K562 (cell line): ENCODE data around the gene KDM2A. TPM values are rescaled to one million over a fixed set of nuclear protein-coding genes. Genes with fewer than 3 reads are reported as not detected.

Experiments
- CBX2 ChIP-seq: fragments of 200-600 bp; sonication (generic); IDR thresholded peaks from one replicate; pipeline ENCODE4 v1.6.1; 2012; ENCODE audit warnings: mild to moderate bottlenecking, low read length, inconsistent platforms; ENCODE audit not compliant: insufficient read depth, poor library complexity, severe bottlenecking
- DMBX1 ChIP-seq: fragments of 250-450 bp; sonication (Bioruptor Pico); IDR thresholded peaks from 2 replicates; pipeline ENCODE4 v1.8.0; 2022; ENCODE audit warnings: inconsistent platforms, mild to moderate bottlenecking, moderate library complexity, borderline replicate concordance
- HDAC6 ChIP-seq: IDR thresholded peaks from 2 replicates; pipeline ENCODE4 v1.6.1; 2012; ENCODE audit warnings: low read depth, mild to moderate bottlenecking, control low read depth, inconsistent platforms, low read length, moderate library complexity
- IRF9 ChIP-seq: fragments of 450-650 bp; IDR thresholded peaks from 2 replicates; pipeline ENCODE4 v1.6.1; 2016; ENCODE audit warnings: missing biosample characterization, missing genetic modification characterization
- KDM5B ChIP-seq: fragments of 200-600 bp; sonication (generic); IDR thresholded peaks from 2 replicates; pipeline ENCODE4 v1.6.1; 2012; ENCODE audit warnings: low read depth, mild to moderate bottlenecking, moderate library complexity, low read length, control low read depth, inconsistent platforms; ENCODE audit not compliant: insufficient replicate concordance
- KLF13 ChIP-seq: fragments of 450-650 bp; IDR thresholded peaks from 2 replicates; pipeline ENCODE4 v1.6.1; 2016; ENCODE audit warnings: missing genetic modification characterization, low read depth, mild to moderate bottlenecking, missing compliant biosample characterization, moderate library complexity, borderline replicate concordance
- KLF16 ChIP-seq: IDR thresholded peaks from 2 replicates; pipeline ENCODE4 v1.6.1; 2016; ENCODE audit warnings: antibody characterized with exemption
- NFE2 ChIP-seq: IDR thresholded peaks from 2 replicates; pipeline ENCODE4 v1.6.1; 2014; ENCODE audit warnings: antibody characterized with exemption, low read depth
- PBX2 ChIP-seq, 2 experiments: IDR thresholded peaks in 1 of 2; conservative IDR thresholded peaks in 1 of 2; 2 replicates each; pipeline ENCODE4 v1.6.1; 2016; ENCODE audit warnings: low read depth in 2 of 2, mild to moderate bottlenecking in 1 of 2, missing compliant biosample characterization in 1 of 2, missing genetic modification characterization in 1 of 2, moderate library complexity in 1 of 2
- SMARCB1 ChIP-seq: IDR thresholded peaks from 2 replicates; pipeline ENCODE4 v1.6.1; 2011; ENCODE audit warnings: improper control_type of control experiment, low read depth; ENCODE audit not compliant: insufficient read length
- SOX6 ChIP-seq: fragments of 450-650 bp; IDR thresholded peaks from 2 replicates; pipeline ENCODE4 v1.6.1; 2014; ENCODE audit warnings: mild to moderate bottlenecking
- TOE1 ChIP-seq, 2 experiments: fragments of 450-650 bp in 1 of 2; sonication (generic) in 1 of 2; formaldehyde crosslinking in 1 of 2; IDR thresholded peaks; 2 replicates each; pipeline versions ENCODE4 v1.7.1 to v1.8.0; 2016 to 2022; ENCODE audit warnings: borderline replicate concordance in 2 of 2, mild to moderate bottlenecking in 2 of 2, antibody characterized with exemption in 1 of 2, inconsistent platforms in 1 of 2, low read depth in 1 of 2, missing genetic modification reagents in 1 of 2, moderate library complexity in 1 of 2
- ZBTB7A ChIP-seq: IDR thresholded peaks from 2 replicates; pipeline ENCODE4 v1.6.1; 2011; ENCODE audit warnings: low read depth, mild to moderate bottlenecking, low read length, moderate library complexity, borderline replicate concordance; ENCODE audit not compliant: control insufficient read depth
- ZNF316 ChIP-seq: fragments of 450-650 bp; IDR thresholded peaks from 2 replicates; pipeline ENCODE4 v1.6.1; 2016
- polyA plus RNA-seq, 8 experiments: library from polyadenylated mRNA; depleted of rRNA in 4 of 8; stranded (reverse) in 5 of 8; unstranded in 3 of 8; fragments of >200 nt; fragmentation: Nextera tagmentation in 2 of 8; fragmentation: Illumina TruSeq in 1 of 8; extraction: Ambion mirVana in 2 of 8; extraction: Trizol in 1 of 8; gene quantifications; 2 replicates each; pipeline versions ENCODE4 v1.2.1 to v1.2.3, GENCODE V29; 2011 to 2014; ENCODE audit warnings: inconsistent platforms in 1 of 8, missing spikeins in 1 of 8
- total RNA-seq, 7 experiments: library from RNA; depleted of rRNA in 6 of 7; stranded (reverse); fragments of >200 nt in 6 of 7; fragmentation: Illumina TruSeq in 2 of 7; extraction: Trizol in 2 of 7; gene quantifications; 2 replicates each; pipeline versions ENCODE4 v1.2.1 to v1.2.3, GENCODE V29; 2011 to 2021; ENCODE audit warnings: low replicate concordance in 1 of 7
- TF ChIP-seq, protein P1 (sequence below): fragments of 250-450 bp; sonication (Bioruptor Pico); IDR thresholded peaks from 2 replicates; pipeline ENCODE4 v1.4.0; 2020; ENCODE audit warnings: mild to moderate bottlenecking, moderate library complexity, borderline replicate concordance
- TF ChIP-seq, protein P2 (sequence below), 3 experiments: IDR thresholded peaks in 2 of 3; conservative IDR thresholded peaks in 1 of 3; 2 replicates each; pipeline ENCODE4 v1.5.1; 2011 to 2012; ENCODE audit warnings: low read length in 3 of 3, mild to moderate bottlenecking in 3 of 3, control low read depth in 2 of 3, improper control_type of control experiment in 1 of 3, inconsistent platforms in 1 of 3, low read depth in 1 of 3, mixed read lengths in 1 of 3, moderate library complexity in 1 of 3; ENCODE audit not compliant: insufficient read depth in 2 of 3

The KDM2A gene
- total and polyA plus RNA-seq, 9 of the 15 experiments (the other 6 are each of a cell fraction or from before 2014, with no cell fraction given), result 5.0 to 39.3 (median 21.3) TPM

GRCh38 chr11:67195971-67196456 lies 77.0 kb downstream of the KDM2A start (continued):
- TF ChIP-seq KLF13 (tag) (no peak), DMBX1 (CRISPR knock-in tag) (no peak), PBX2 (CRISPR knock-in tag; IDR thresholded peaks at IDR 0.05; ENCODE audit: low read depth) (no peak), PBX2 (tag; conservative IDR thresholded peaks at IDR 0.05; ENCODE audit: low read depth) (peak; percentile 46; the same call in 1 of the 2 replicates), ZBTB7A (no peak), ZNF316 (peak; percentile 22; the same call in 1 of the 2 replicates), IRF9 (tag) (no peak), CBX2 (no peak), NFE2 (peak; percentile 76), SMARCB1 (no peak), HDAC6 (no peak), TOE1 (IDR thresholded peaks at IDR 0.05; ENCODE audit: borderline replicate concordance) (no peak), TOE1 (CRISPR knock-in tag; IDR thresholded peaks at IDR 0.05; ENCODE audit: borderline replicate concordance, low read depth) (no peak), SOX6 (peak; percentile 42; the same call in 1 of the 2 replicates), KLF16 (no peak), KDM5B (no peak)
- TF ChIP-seq, protein P1, sequence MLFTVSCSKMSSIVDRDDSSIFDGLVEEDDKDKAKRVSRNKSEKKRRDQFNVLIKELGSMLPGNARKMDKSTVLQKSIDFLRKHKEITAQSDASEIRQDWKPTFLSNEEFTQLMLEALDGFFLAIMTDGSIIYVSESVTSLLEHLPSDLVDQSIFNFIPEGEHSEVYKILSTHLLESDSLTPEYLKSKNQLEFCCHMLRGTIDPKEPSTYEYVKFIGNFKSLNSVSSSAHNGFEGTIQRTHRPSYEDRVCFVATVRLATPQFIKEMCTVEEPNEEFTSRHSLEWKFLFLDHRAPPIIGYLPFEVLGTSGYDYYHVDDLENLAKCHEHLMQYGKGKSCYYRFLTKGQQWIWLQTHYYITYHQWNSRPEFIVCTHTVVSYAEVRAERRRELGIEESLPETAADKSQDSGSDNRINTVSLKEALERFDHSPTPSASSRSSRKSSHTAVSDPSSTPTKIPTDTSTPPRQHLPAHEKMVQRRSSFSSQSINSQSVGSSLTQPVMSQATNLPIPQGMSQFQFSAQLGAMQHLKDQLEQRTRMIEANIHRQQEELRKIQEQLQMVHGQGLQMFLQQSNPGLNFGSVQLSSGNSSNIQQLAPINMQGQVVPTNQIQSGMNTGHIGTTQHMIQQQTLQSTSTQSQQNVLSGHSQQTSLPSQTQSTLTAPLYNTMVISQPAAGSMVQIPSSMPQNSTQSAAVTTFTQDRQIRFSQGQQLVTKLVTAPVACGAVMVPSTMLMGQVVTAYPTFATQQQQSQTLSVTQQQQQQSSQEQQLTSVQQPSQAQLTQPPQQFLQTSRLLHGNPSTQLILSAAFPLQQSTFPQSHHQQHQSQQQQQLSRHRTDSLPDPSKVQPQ (CRISPR knock-in tag), result no peak
- TF ChIP-seq, protein P2, sequence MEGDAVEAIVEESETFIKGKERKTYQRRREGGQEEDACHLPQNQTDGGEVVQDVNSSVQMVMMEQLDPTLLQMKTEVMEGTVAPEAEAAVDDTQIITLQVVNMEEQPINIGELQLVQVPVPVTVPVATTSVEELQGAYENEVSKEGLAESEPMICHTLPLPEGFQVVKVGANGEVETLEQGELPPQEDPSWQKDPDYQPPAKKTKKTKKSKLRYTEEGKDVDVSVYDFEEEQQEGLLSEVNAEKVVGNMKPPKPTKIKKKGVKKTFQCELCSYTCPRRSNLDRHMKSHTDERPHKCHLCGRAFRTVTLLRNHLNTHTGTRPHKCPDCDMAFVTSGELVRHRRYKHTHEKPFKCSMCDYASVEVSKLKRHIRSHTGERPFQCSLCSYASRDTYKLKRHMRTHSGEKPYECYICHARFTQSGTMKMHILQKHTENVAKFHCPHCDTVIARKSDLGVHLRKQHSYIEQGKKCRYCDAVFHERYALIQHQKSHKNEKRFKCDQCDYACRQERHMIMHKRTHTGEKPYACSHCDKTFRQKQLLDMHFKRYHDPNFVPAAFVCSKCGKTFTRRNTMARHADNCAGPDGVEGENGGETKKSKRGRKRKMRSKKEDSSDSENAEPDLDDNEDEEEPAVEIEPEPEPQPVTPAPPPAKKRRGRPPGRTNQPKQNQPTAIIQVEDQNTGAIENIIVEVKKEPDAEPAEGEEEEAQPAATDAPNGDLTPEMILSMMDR (IDR thresholded peaks at IDR 0.05 in 2 of 3, conservative IDR thresholded peaks at IDR 0.05 in 1 of 3; ENCODE audit: insufficient read depth in 2 of 3, low read depth in 1 of 3, low read length in 3 of 3), result 0 out of 6 replicates have a peak, but pooled peaks of 1 of the 3 experiments have one; percentile 9
